Epidermal melanocyte (primary cell): ENCODE data around the gene JAKMIP2.
"Not testable (repeated sequence)": the region's sequence is repeated elsewhere in the genome, so short reads cannot be mapped to it uniquely, and the experiment has no call there.

Experiments
- DNase-seq: peaks from one replicate; pipeline ENCODE4 v3.0.0; 2011; ENCODE audit warnings: low spot score; ENCODE audit not compliant: insufficient read length

The JAKMIP2 gene

DNA sequence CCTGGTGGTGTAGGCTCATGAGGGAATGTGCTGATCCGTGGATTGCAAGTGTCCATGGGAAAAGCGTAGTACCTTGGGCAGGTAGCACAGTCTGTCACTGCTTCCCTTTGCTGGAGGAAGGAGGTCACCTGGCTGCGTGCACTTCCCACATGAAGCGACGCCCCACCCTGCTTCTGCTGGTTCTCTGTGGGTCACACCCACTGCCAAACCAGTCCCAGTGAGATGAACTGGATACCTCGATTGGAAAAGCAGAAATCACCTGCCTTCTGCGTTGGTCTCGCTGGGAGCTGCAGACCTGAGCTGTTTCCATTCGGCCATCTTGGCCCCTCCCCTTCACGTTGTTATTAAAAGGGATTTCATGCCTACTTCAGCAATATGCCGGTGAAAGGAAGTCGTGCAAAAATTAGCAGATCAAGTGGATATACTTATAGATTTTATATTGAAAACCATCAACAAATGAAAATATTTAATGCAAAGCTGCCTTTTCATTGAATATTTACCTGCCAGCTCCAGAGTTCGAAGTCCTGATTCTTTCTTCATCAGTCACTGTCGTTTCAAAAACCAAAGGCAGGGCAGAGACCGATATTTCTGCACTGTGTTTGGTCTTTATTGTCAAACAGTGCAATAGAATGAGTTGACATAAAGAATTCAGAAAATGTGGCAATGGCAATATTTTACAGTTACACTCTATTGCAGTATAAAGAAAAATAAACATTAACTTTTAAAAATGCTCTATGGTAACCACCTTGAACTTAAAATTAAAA, 123.2 kb downstream of the JAKMIP2 start:
- DNase-seq, result no peak

DNA sequence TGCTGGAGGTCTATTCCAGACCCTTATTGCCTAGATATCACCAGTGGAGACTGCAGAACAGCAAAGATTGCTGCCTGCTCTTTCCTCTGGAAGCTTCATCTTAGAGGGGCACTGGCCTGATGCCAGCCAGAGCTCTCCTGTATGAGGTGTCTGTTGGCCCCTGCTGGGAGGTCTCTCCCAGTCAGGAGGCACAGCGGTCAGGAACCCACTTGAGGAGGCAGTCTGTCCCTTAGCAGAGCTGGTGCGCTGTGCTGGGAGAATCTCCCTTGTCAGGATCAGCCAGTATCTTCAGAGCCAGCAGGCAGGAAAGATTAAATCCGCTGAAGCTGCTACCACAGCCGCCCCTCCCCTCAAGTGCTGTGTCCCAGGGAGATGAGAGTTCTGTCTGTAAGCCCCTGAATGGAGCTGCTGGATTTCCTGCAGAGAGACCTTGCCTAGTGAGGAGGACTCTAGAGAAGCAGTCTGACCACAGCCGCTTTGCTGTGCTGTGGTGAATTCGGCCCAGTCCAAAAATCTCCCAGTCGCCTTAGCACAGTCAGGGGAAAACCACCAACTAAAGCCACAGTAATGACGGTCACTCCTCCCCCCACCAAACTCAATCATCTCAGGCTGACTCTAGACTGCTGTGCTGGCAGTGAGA, 124.1 kb downstream of the JAKMIP2 start:
- DNase-seq, result no peak

GRCh38 chr5:147648597-147648996, 133.9 kb downstream of the JAKMIP2 start:
- DNase-seq, result no peak

DNA sequence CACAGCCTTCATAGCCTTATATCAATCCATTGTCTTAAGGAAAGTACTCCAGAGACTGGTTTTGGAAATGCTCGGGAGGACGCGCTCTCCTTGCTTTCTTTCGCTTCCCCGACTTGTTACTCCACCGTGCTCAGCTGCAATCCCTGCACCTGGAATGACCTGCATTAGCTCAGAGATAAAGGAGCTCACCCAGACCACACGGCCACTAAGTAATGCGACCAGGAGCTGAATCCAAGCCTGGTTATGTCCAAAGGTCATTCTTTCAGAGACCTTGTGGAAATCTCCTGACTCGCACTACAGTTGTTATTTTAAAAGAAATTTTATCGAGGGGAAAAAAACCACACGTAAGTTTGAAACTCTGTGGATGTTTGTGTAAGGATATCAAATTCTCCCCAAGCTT, 137.3 kb downstream of the JAKMIP2 start:
- no peak for DNase-seq

- DNase-seq, result no peak
Observed at GRCh38 chr5:147644460-147644859, 138.1 kb downstream of the JAKMIP2 start.

DNA sequence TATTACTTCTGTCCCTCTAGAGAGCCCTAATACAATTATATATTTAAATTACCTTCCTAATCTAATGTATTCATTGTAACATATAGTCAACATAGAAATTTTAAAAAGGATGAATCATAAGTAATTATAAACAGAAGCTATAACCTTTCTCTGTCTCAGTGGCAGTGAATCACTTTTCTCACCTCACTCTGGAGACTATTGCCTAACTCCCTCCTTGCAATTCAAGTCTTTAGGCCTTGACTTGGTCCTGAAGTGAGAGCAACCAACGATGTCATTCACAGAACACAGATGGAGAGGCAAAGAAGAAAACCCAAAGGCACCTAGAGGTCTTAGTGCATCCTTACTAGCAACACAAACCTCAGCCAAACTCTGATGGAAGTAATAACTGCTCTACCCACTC, 139.4 kb downstream of the JAKMIP2 start:
- DNase-seq, result no peak

DNA sequence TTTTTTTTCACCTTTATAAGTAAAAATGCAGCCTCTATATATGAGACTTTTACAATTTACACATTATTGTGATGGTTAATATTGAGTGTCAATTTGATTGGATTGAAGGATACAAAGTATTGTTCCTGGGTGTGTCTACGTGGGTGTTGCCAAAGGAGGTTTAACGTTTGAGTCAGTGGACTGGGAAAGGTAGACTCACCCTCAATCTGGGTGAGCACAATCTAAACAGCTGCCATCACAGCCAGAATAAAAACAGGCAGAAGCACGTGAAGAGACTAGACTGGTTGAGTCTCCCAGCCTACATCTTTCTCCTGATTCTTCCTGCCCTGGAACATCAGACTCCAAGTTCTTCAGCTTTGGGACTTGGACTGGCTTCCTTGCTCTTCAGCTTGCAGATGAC, 139.9 kb downstream of the JAKMIP2 start:
- no peak for DNase-seq

GRCh38 chr5:147639321-147639720, 143.2 kb downstream of the JAKMIP2 start:
- no peak for DNase-seq

- DNase-seq, result no peak
Observed at GRCh38 chr5:147636729-147636984, 145.9 kb downstream of the JAKMIP2 start.

DNA sequence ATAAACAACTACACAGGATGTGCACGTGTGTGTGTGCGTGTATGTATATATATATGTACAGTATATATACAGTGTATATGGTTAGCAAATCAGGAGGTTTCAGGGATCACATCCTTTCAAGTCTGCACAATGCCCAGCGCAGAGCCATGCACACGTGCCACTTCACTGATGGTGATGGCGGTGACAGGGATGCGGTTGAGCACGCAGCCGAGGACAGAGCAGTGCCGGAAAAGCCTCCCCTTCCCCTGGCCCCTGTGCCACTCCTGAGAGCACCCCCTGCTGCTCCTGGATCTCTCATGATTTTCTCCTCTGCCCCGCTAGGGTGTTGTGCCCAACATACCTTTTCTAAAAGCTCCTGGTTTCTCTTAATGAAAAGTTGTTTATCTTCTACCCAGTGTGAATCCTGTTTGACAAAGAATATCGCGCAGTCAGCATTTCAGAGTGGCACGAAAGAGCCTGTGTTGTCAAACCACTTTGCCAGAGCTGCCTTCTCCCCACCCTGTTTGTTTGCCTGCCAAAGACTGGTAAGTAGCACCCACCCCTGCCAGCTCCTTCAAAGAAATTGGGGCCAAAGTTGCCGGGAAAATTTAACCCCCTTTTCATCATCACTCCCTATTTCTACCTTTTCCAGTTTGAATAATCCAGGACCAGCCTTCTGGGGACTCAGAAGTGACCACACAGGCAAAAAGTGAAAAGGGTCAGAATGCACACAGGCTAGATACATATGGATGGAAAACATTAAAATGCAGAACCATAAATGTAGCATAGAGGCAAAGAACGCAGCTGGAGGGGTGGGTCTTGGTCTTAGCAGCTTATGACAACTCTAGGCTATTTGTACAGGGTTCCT, 146.4 kb downstream of the JAKMIP2 start:
- no peak for DNase-seq

GRCh38 chr5:147635439-147635838, 147.1 kb downstream of the JAKMIP2 start:
- DNase-seq, result not testable (repeated sequence)

GRCh38 chr5:147633173-147633572, 149.4 kb downstream of the JAKMIP2 start:
- DNase-seq, result no peak

- DNase-seq, result no peak
Observed at GRCh38 chr5:147631428-147632003, 151.0 kb downstream of the JAKMIP2 start.

GRCh38 chr5:147629196-147629595, 153.3 kb downstream of the JAKMIP2 start:
- peak; percentile 33 for DNase-seq

DNA sequence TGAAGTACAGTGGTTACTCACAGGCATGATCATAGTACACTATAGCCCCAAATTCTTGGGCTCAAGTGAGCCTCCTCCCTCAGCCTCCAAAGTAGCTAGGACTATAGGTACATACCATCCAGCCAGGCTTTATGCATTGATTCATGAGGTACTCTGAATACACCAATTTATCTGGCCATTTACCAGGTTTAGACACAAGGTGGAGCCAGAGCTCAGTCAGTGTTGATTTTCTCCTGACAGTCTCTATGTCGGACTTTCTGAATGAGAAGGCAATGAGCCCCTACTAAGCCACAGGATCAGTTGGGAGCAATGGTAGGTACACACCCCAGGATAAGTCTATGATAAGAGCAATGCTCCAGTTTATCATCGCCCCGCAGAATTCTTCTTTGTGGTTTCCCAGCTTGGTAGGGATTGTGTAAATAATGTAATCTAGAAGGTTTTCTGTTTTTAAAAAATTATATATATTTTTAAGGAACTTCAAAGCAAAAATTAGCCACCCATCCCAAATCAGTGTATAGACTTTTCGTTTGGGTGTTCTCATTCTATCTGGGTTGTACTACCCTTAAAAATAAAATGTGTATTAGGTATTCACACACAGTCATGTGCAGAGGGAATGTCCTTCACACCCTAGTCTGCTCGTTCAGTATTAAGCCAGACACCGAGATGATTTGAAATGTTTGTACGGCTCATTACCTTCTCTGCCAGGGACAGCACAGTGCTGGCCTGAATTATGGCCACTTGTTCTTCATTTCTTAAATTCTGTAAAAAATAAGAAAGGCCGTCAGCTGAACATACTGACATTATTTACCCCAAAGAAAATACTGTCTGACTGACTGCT, 154.3 kb downstream of the JAKMIP2 start:
- peak; percentile 30 for DNase-seq

GRCh38 chr5:147626464-147626863, 156.1 kb downstream of the JAKMIP2 start:
- no peak for DNase-seq

GRCh38 chr5:147621016-147621415, 161.5 kb downstream of the JAKMIP2 start:
- no peak for DNase-seq

GRCh38 chr5:147619281-147619878, 163.1 kb downstream of the JAKMIP2 start:
- no peak for DNase-seq

GRCh38 chr5:147617711-147618350, 164.7 kb downstream of the JAKMIP2 start:
- no peak for DNase-seq

- no peak for DNase-seq
Observed at GRCh38 chr5:147617191-147617606, 165.3 kb downstream of the JAKMIP2 start.
